GM19193 (cell line): ENCODE data around the gene TAGLN2.

Source experiments
- POLR2A ChIP-seq: IDR thresholded peaks from 4 replicates; pipeline ENCODE4 v1.6.1; 2011; ENCODE audit not compliant: insufficient read depth, insufficient read length; ENCODE audit errors: extremely low read depth

TAGLN2 gene

DNA sequence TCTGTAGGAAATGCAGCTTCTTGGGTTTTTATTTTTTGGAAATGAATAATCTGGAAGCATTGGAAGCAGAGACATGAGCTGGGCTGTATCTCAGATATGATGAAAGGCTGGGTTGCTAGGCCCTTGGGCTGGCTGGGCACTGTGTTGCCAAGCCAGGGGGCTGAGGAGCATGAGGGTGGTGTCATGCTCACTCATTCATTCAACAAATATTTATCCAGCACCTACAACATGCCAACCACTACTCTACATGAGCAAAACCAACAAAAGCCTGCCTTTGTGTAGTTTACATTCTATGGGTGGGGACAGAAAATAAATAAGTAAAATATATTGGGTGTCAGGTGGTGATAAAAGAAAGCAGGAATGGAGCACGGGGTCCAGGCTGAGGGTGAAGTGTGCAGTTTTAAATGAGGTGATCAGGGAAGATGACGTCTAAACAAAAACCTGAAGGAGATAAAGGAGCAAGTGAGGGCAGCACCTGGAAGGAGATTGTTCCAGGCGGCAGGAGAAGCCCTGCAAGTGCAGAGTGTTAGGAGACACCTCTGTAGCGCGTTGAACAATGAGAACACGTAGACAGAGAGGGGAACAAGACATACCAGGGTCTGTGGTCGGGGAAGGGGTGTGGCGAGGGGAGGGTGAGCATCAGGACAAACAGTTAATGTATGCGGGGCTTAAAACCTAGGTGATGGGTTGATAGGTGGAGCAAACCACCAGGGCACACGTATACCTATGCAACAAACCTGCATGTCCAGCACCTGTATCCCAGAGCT is 10.9 kb downstream of the TAGLN2 start:
- no peak for TF ChIP-seq POLR2A

- no peak for TF ChIP-seq POLR2A
Observed at GRCh38 chr1:159913451-159914192, 11.7 kb downstream of the TAGLN2 start.

- TF ChIP-seq POLR2A, result no peak
Observed at GRCh38 chr1:159911326-159912070, 13.8 kb downstream of the TAGLN2 start.

DNA sequence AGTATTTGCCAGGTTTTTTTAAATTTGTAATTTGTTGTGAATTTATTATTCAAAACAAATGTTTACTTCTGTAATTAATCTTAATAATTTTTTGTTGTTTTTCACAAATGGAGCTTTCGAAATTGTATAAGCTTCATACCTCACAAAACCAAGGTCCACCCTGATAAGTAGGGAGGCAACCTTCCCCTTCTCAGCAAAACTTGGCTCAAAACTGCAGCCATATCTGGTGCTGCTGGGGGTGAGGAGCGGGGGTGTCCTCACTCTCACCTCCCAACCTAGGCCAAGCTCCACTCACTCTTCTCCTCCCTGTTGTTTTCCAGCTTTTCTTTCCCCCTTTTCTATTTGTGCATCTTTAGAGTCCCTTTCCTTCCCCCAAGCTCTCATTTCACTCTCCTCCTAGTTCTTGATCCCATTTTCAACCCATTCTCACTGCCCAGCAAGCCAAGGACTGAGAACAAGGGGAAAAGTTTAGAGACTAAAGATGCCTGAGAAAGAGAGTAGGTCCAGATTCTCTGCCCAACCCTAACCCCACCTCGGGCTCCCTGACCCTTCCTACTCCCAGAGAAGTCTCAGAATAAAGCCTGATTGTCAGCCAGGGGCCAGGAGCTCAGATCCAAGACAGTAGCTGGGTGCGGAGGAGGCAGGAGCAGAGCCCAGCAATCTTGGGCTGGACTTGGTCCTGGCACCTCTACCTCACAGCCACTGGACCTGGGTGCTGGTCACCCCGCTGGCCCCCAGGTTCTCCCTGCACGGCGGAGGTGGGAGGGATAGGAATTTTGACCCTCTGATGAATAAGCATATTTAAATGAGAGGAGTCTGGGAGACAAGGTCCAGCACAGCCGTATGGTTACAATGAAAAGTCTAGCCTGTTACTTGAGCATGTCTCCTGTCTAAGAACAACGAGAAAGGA is 17.0 kb downstream of the TAGLN2 start:
- TF ChIP-seq POLR2A, result no peak

GRCh38 chr1:159906960-159907359 is 18.3 kb downstream of the TAGLN2 start:
- no peak for TF ChIP-seq POLR2A

DNA sequence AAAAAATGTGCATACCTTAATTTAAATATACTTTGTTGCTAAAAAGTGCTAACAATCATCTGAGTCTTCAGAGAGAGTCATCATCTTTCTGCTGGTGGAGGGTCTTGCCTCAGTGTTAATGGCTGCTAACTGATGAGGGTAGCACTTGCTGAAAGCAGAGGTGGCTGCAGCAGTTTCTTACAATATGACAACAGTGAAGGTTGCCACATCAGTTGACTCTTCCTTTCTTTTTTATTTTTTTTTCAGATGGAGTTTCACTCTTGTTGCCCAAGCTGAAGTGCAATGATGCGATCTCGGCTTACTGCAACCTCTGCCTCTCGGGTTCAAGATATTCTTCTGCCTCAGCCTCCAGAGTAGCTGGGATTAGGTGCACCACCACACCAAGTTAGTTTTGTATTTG is 22.8 kb downstream of the TAGLN2 start:
- no peak for TF ChIP-seq POLR2A

DNA sequence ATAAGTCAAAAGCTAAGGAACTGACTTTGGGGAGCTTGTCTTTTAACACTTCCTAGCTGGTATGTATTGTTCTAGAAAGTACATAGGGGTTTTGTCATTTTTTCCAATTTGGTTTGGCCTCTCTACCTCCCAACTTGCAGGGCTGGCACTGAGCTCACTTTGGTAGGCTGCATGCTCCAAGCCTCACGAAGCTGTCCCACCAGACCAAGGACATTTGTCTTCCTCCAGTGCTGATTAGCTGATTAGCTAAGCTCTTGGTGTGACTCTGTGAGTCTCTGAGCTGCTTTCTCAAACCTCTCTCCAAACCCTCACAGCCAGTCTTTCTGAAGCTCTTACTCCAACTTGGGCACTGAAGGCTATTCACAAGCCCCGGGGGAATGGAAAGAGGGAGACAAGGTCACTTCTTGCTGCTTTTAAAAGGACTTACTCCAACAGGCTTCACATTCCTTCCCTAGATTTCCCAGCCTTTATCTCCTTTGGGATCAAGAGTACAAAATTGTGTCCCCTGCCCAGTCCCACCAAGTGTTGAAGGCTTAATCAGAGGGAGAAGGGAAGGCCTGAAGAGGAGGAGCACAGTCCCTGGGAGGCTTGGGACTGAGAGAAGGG is 24.4 kb downstream of the TAGLN2 start:
- TF ChIP-seq POLR2A, result no peak

- no peak for TF ChIP-seq POLR2A
Observed at GRCh38 chr1:159900086-159900680, 25.1 kb downstream of the TAGLN2 start, which contains the start of gene CFAP45. CFAP45 (minus strand) TSS chr1:159900165; CDS start chr1:159900098, 67 bp downstream.

DNA sequence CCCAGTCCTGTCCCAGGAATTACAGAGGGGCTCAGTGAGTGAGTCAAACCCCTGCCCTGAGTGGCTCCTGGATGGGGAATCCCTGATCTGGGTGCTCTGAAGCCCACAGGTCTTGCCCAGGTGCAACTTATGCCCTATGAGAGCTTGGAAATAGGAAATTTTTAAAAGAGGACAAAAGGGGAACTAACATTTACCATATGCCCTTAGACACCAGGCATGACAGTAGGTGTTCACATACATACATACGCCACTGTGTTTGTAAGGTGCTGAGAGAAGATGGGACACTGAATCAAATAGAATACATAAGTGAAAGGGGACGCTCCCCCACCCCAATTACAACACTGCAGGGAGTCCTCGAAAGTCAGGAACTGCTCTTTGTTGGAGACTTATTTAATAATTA is 26.8 kb downstream of the TAGLN2 start:
- no peak for TF ChIP-seq POLR2A

- TF ChIP-seq POLR2A, result no peak
Observed at GRCh38 chr1:159897962-159898361, 27.3 kb downstream of the TAGLN2 start.

- TF ChIP-seq POLR2A, result no peak
Observed at GRCh38 chr1:159896546-159896930, 28.8 kb downstream of the TAGLN2 start.

- no peak for TF ChIP-seq POLR2A
Observed at GRCh38 chr1:159895836-159896545, 29.3 kb downstream of the TAGLN2 start.

GRCh38 chr1:159895286-159895685 is 30.0 kb downstream of the TAGLN2 start:
- no peak for TF ChIP-seq POLR2A

GRCh38 chr1:159892944-159893343 is 32.4 kb downstream of the TAGLN2 start:
- no peak for TF ChIP-seq POLR2A
